ENCODE results near the gene CLN3. TPM values are rescaled to one million over a fixed set of nuclear protein-coding genes. Genes with fewer than 3 reads are reported as not detected.

CLN3 gene
- total RNA-seq, 4 donors from 2014 or later: 14.0 to 21.8 (median 18.2) TPM

- Histone ChIP-seq H3K27me3 (no peaks in the 10 kb centered on the region), H3K4me3 (no peak overlapping the region), H3K36me3 (no peaks in the 10 kb centered on the region), H3K4me1 (peaks cover 0 to 20% (median 3%) of the 10 kb centered on the region in 3 donors), H3K9me3 (no peaks in the 10 kb centered on the region), H3K27ac (no peak overlapping the region)
- WGBS, 2 donors (ENCODE audit: low coverage in 1 of 2): 85 to 86% methylated on average over 6 to 11 of the region's 11 CpGs
- TF ChIP-seq EP300 (IDR thresholded peaks at IDR 0.05): no peak
- TF ChIP-seq POLR2A (IDR thresholded peaks at IDR 0.05): no peak
- TF ChIP-seq, protein P1, sequence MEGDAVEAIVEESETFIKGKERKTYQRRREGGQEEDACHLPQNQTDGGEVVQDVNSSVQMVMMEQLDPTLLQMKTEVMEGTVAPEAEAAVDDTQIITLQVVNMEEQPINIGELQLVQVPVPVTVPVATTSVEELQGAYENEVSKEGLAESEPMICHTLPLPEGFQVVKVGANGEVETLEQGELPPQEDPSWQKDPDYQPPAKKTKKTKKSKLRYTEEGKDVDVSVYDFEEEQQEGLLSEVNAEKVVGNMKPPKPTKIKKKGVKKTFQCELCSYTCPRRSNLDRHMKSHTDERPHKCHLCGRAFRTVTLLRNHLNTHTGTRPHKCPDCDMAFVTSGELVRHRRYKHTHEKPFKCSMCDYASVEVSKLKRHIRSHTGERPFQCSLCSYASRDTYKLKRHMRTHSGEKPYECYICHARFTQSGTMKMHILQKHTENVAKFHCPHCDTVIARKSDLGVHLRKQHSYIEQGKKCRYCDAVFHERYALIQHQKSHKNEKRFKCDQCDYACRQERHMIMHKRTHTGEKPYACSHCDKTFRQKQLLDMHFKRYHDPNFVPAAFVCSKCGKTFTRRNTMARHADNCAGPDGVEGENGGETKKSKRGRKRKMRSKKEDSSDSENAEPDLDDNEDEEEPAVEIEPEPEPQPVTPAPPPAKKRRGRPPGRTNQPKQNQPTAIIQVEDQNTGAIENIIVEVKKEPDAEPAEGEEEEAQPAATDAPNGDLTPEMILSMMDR (IDR thresholded peaks at IDR 0.05): no peak
- TF ChIP-seq POLR2AphosphoS5 (IDR thresholded peaks at IDR 0.05): no peak
- no peak for ATAC-seq
These were observed 30.9 kb upstream of the CLN3 start for GRCh38 chr16:28522792-28523191.

DNA sequence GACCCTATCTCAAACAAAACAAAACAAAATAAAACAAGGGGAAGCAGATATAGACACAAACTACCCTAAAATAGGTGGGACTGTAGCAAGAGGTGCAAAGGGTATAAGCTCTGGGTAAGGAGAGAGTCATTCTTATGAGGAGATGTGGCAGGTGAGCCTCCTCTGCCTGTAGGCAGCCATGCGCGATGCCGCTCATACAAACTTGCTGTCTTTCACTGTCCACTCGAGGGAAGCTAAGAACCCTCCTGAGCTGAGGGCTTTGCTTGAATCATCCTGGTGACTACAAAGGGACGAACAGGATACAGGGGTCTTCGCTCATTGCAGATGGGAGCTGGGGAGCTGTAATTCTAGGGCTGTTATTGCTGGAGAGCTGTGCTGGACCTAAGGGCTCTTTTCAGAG, 29.6 kb upstream of the CLN3 start:
- TF ChIP-seq, protein P1 (IDR thresholded peaks at IDR 0.05): no peak
- TF ChIP-seq POLR2AphosphoS5 (IDR thresholded peaks at IDR 0.05) (no peak), EP300 (IDR thresholded peaks at IDR 0.05) (no peak), POLR2A (IDR thresholded peaks at IDR 0.05) (no peak)
- 85 to 93% methylated on average over 3 to 6 of the region's 6 CpGs for WGBS, 2 donors (ENCODE audit: low coverage in 1 of 2)

GRCh38 chr16:28520672-28521071, 28.8 kb upstream of the CLN3 start:
- Histone ChIP-seq H3K4me3 (no peak overlapping the region), H3K36me3 (no peaks in the 10 kb centered on the region), H3K27ac (no peak overlapping the region), H3K27me3 (no peaks in the 10 kb centered on the region), H3K4me1 (peaks cover 0 to 20% (median 3%) of the 10 kb centered on the region in 3 donors), H3K9me3 (no peaks in the 10 kb centered on the region)
- ATAC-seq: no peak
- 64 to 70% methylated on average over 4 to 6 of the region's 7 CpGs for WGBS, 2 donors (ENCODE audit: low coverage in 1 of 2)
- no peak for TF ChIP-seq POLR2AphosphoS5 (IDR thresholded peaks at IDR 0.05)
- TF ChIP-seq, protein P1 (IDR thresholded peaks at IDR 0.05): no peak
- no peak for TF ChIP-seq EP300 (IDR thresholded peaks at IDR 0.05)
- no peak for TF ChIP-seq POLR2A (IDR thresholded peaks at IDR 0.05)

More for the DNA sequence above, 29.6 kb upstream of the CLN3 start:
- no peak overlapping the region for H3K4me3 ChIP-seq
- H3K4me1 ChIP-seq: peaks cover 0 to 20% (median 3%) of the 10 kb centered on the region in 3 donors
- ATAC-seq: no peak
- no peaks in the 10 kb centered on the region for H3K27me3 ChIP-seq
- H3K27ac ChIP-seq: no peak overlapping the region
- H3K9me3 ChIP-seq: no peaks in the 10 kb centered on the region
- no peaks in the 10 kb centered on the region for H3K36me3 ChIP-seq

GRCh38 chr16:28514246-28514645, 22.4 kb upstream of the CLN3 start:
- no peaks in the 10 kb centered on the region for H3K27me3 ChIP-seq
- no CpG with 5 or more reads among the region's 7 CpGs for WGBS, 2 donors (ENCODE audit: low coverage in 1 of 2)
- no peaks in the 10 kb centered on the region for H3K36me3 ChIP-seq
- no peak for ATAC-seq
- H3K4me3 ChIP-seq: no peak overlapping the region
- no peaks in the 10 kb centered on the region for H3K9me3 ChIP-seq
- no peaks in the 10 kb centered on the region for H3K4me1 ChIP-seq
- H3K27ac ChIP-seq: no peak overlapping the region
- TF ChIP-seq, protein P1 (IDR thresholded peaks at IDR 0.05): no peak
- no peak for TF ChIP-seq POLR2AphosphoS5 (IDR thresholded peaks at IDR 0.05)
- no peak for TF ChIP-seq EP300 (IDR thresholded peaks at IDR 0.05)
- no peak for TF ChIP-seq POLR2A (IDR thresholded peaks at IDR 0.05)

GRCh38 chr16:28513484-28514181, 21.8 kb upstream of the CLN3 start:
- Histone ChIP-seq H3K36me3 (no peaks in the 10 kb centered on the region), H3K4me1 (no peaks in the 10 kb centered on the region), H3K9me3 (no peaks in the 10 kb centered on the region), H3K27me3 (no peaks in the 10 kb centered on the region), H3K4me3 (no peak overlapping the region), H3K27ac (no peak overlapping the region)
- ATAC-seq: no peak
- no peak for TF ChIP-seq POLR2AphosphoS5 (IDR thresholded peaks at IDR 0.05)
- TF ChIP-seq, protein P1 (IDR thresholded peaks at IDR 0.05): no peak
- no peak for TF ChIP-seq POLR2A (IDR thresholded peaks at IDR 0.05)
- TF ChIP-seq EP300 (IDR thresholded peaks at IDR 0.05): no peak
- WGBS, 2 donors (ENCODE audit: low coverage in 1 of 2): 60 to 90% methylated on average over 2 to 5 of the region's 12 CpGs
